SH-SY5Y (cell line): ENCODE results near the gene PIK3C2G.

Experiments used
- GATA2 ChIP-seq: IDR thresholded peaks from 2 replicates; pipeline ENCODE4 v1.6.1; 2011; ENCODE audit warnings: mild to moderate bottlenecking, low read depth, low read length
- GATA3 ChIP-seq: IDR thresholded peaks from 2 replicates; pipeline ENCODE4 v1.6.1; 2011; ENCODE audit warnings: low read depth, mild to moderate bottlenecking, low read length, moderate library complexity

Gene PIK3C2G

DNA sequence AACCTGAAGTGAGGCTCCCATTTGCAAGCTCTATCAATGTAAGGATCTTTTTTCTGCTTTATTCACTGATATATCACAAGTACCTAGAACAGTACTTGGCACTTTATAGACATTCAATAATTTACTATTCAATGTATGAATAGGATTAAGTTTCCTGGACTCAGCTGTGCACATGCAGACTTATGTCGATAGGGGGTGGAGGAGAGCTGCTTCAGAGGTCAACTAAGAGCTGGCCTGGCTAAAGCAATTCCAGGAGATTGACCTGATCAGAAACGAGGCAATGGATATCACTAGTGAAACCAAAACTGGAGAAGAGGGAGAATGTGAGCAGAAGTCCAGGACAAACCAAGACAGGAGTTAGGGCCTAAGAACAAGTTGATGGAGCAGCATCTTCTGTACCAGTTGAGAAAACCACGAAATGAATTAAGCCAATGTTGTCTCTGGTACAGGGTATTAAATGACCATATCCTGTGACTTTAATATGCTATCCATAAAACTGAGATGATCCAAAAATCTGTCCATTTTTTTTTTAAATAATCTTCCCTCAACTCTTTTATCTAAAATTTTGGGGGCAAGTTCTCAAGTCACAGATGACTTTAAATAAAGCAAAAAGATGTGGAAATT lies 169.2 kb downstream of the PIK3C2G start:
- no peak for TF ChIP-seq GATA3
- no peak for TF ChIP-seq GATA2

DNA sequence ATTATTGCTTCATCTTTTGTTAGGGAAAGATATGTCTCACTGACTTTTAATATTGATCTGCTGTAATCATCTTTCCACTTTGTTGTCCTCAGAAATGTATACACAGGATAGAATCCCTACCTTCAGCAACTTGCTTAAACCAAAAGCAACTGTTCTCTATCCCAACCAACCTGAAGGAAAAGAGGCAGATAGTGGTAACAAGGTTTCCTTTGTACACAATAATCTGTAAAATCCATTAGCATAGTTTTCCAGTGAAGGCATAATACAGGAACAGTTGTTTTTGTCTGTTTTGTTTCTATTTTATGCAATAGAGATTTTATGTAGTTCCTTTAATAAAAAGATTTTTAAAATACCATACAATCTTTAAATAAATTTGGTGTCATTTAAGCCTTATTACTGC lies 170.5 kb downstream of the PIK3C2G start:
- TF ChIP-seq GATA2: no peak
- TF ChIP-seq GATA3: no peak

DNA sequence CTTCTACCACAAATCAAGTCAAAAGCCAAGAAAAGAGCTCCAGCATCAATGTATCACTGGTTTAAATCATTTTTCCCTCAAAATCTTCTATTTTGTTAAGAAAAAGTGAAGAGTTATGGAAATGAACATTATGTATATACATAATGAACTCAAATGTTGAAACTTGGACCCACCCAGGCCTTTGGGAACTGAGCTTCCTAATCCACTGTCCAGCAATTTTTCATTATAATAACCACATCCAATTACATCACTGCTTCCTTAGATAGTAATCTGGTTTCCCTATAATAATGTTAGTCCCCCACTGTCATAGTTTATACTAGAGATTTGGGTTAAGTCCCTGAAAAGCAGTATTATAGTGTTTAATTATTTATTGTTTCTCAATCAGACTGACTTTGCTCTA lies 170.9 kb downstream of the PIK3C2G start:
- no peak for TF ChIP-seq GATA3
- no peak for TF ChIP-seq GATA2

DNA sequence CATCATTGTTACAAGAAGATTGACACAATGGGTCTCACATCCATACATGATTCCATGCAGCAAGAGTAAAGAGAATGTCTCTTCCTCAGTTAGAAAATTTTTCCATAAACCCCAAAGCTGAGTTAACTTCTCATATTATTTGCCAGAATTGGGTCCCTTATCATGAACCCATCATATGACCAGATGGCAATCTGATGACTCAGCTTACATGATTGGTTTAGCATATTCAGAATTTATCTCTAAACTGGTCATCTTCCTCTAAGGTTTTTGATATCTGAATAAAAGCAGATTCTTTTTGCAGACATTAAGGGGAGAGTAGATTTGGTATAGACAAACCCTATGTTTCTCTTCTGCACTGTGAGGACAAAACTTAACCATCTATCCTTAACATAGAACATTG lies 174.9 kb downstream of the PIK3C2G start:
- TF ChIP-seq GATA3 (no peak), GATA2 (no peak)

DNA sequence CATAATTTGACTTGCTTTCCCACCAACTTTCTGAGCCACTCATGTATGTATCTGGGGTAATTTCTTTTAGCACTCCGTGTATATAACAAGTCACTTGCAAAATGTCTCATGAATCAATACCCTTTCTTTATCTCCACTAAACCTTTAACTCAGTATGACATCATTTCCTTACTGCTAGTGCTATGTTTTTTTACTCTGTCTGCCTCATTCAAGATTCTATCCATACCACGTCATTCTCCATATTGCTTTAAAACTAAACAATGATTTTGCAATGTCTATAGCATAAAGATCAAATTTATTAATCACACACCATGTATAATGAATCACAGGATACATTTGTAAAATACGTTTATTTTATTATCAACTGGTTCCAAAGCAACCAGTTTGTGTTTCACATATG lies 178.2 kb downstream of the PIK3C2G start:
- TF ChIP-seq GATA2 (no peak), GATA3 (no peak)

DNA sequence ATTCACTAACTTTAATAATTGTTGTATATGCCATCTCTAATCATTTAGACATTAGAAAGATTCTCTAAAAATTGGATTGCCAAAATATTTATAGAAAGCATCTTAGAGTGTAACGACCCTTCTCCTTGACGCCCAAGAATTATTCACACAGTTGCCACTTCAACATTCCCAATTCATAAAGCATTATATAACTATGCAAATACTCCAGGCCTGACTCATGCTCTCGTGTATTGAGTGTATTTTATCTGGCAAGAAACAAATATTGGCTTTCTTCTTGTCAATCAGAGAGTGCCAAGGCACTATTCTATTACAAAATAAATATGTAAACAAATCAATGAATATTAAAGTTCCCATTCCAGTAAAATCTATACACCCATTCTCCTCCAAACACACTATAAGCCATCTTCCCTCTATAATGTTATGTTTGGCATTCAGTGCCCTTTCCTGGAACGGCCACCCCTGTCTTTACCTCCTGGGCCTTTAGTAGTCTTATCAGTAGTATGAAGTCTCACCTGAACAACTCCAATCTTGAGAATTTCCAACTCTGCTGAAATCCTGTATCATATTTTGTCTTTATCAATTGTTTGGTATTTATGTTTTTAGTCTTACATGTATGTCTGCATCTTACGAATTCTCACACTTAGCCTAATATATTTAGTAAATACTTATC lies 182.6 kb downstream of the PIK3C2G start:
- TF ChIP-seq GATA2 (no peak), GATA3 (no peak)

DNA sequence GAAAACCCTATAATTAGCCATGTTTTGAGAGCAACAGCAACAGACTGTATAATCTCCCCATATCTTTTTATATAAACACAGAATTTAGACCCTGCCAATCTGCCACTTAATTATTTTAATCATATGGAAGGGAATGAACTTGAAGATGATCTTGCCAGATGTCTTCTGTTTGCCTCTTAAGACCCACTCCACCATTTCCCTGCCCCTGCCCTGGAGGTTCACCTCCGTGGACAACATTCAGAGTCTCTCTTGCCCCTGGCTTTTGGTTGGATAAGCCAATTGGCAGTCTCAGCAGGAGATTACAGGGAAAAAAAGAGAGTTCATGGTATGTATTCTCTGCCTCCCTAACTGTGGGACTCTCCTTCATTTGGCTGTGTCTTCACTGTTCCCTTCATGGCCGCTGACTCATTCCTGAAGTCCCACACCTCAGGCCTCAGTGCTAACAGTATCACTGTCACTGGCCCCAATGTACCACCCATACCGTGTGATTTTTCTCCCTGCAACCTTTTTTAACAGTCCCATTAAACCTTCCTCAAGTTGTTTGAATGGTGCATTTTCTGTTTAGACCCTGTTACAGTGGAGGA lies 184.8 kb downstream of the PIK3C2G start:
- TF ChIP-seq GATA2 (no peak), GATA3 (no peak)

DNA sequence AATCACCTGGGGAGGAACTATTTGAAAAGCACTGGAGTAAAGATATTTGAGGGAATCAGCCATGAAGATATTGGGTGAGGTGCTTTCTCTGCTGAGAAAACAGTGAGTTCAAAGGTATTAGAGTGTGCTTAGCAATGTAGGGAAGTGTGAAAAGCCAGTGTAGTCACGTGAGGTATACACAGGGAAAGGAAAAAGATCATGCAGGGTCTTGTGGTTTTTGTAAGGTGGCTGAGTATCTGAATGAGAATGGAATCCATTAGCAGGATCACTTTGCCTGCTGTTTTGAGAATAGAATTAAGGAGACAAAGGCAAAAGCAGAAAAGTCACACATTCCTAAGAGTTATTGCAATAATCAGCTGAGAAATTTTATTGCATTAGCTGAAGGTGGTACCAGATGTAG lies 193.0 kb downstream of the PIK3C2G start:
- TF ChIP-seq GATA3 (no peak), GATA2 (no peak)

DNA sequence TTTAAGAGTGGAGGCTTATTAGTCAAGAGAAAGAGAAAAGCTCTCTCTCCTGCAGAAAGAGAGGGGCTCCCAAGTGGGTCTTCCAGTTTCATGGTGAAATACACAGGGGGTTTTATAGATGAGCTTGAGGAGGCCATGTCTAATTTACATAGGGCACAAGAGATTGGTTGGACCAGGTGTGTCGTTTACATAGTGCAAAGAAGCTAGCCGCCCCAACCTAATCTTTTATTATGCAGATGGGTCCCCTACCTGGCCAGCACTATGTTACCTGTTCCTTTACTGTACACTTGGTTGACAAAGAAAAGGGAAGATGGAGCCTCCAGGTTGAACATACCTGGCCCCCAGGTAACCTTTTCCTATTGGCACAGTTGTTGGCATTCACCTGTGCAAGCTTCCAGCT lies 195.0 kb downstream of the PIK3C2G start:
- no peak for TF ChIP-seq GATA2
- TF ChIP-seq GATA3: no peak

DNA sequence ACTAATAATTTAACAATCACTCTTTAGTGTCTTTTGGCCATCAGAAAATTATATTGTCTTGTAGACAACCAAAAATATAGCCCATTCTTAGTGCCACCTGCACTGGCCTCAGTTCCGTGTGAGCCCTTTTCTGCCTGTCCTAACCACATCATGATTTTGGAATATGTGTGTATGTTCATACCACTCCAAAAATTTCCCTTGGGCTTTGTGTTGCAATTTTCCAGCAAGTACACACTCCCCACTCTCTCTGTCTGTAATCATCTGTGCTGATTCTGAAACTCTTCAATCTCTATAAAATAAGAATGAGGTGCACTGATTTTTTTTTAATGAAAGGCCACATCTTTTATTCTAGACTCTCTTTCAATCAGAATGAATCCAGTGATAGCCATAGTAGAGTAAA lies 196.0 kb downstream of the PIK3C2G start:
- TF ChIP-seq GATA2 (no peak), GATA3 (no peak)

DNA sequence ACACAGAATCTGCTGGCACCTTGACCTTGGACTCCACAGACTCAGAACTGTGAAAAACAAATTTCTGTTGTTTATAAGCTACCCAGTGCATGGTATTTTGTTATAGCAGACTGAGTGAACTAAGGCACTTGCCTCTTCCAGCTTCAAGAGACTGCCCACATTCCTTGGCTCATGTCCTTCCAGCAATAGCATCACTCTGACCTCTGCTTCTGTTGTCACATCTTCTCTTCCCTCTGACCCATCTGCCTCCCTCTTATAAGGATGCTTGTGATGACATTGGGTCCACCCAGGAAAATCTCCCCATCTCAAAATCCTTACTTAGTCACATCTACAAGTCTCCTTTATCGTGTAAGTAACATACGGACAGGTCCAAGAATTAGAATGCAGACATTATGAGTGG lies 200.4 kb downstream of the PIK3C2G start:
- no peak for TF ChIP-seq GATA3
- TF ChIP-seq GATA2: no peak

DNA sequence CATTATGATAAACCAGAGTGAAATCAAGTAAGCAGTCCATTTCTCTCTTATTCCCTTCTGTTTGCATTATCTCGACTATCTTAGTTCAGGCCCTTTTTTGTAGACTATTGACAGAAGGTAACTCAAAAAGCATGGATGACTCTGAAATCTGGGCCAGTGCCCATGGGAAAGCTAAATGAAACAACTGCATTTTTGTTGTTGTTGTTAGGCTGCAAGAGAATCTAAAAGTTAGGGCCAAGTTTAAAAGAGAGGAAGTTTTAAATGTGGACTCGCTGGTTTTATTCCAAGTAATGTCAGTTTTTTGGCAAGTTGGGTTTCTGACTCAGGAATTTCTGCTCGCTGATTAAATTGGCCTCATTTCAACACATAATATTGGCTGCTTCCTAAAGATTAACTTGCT lies 201.1 kb downstream of the PIK3C2G start:
- TF ChIP-seq GATA2 (no peak), GATA3 (no peak)

DNA sequence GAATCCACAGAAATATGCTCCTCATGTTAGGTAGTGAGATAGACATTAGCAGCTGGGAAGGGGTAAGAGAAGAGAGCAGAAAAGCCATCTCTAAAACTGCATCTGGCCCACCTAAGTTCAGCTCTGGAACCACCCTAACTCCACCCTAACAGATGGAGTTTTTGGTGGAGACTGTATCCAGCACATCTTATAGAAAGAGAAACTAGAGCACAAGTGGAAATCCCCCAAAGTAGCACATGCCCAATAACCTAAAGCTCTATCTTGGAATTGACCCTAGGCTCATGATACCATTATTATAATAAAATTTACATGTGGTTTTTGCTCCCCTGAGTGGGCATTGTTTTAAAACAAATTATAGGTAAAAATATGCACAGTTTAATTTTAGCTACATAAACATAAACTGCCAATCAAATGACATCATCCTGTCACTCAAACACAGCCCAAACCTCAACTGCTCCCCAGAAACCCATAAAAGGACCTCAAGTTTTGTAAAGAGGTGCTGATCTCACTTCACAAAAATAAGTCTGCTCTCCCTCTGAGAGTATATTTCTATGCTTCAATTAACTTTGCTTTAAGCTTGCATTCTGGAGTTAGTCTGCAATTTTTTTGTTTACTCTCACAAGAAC lies 206.4 kb downstream of the PIK3C2G start:
- TF ChIP-seq GATA3 (no peak), GATA2 (no peak)

DNA sequence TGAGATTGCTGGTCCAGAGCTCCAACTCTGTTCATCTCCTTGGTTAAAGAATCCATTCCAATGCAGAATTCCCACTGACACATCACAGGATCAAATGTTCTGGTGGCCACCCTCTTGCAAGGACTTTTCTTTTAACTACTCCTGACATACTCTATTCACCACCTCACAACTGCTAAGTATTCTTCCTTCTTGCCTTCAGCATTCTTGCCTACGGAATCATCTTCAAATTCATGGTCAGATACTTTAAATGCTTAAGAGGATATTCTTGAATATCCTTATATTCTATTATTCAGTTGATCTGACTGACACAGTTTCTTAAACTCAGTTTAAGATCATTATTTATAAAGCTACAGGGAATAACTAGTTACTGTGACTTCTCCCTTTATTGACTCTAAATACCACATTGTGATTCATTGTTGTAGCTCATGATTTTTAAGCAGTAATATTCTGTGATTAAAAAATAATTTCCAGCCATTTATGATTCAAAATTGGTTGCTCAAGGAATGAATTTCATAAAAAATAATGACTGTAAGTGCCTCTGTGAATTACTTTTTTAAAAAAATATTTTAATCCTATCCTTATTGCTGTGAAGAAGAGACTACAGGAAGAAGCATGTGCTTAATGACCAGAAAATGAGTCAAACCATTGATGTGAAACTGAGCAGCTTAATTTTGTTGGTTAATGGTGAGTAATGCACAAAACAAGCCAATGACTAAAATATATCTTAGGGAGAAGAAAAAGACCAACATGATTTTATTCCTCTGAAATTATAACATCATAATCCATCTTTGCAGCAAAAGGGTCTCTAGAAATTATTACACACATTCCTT lies 207.1 kb downstream of the PIK3C2G start:
- no peak for TF ChIP-seq GATA2
- no peak for TF ChIP-seq GATA3

DNA sequence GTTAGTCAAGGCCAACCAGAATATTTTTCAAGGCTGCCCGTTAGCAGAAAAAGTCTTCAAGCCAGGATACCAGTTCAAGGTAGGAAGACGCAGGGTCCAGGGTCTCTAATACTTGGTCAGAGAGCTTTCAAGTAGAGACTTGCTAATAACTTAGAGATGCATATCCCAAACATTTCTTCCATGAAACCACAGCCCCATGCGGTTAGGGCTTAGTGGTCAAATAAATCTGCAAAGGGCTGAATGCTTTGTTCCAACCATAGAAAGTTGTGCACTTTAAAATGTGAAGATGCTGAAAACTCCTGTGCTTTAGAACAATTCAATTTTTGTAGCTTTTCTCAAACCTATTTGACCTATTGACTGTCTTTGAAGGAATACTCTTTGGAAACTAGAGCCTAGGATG lies 208.9 kb downstream of the PIK3C2G start:
- TF ChIP-seq GATA2: no peak
- no peak for TF ChIP-seq GATA3
